Measurements from ENCODE around the gene TAS2R40.

DNA sequence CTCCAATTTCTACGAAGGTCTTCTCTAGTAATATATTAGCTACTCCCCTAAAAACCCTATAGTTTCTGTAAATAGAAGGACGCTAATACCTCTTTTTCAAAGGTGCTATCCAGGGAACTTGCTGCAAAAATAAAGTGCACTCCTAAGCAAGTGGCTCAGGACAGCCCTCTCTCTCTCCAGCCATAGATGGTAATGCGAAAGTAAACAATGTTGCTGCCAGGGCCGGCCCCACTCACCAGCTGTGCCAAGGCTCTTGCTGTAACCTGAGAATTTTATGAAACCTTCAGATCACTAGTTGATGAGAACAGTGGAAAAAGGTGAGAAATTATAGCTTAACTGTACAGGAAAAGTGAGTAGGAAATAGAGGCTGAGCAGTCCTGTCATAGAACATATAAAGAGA lies 49.5 kb upstream of the TAS2R40 start:
- TF ChIP-seq CEBPB (IDR thresholded peaks at IDR 0.05; ENCODE audit: low read depth) (no peak), CTCF (IDR thresholded peaks at IDR 0.05 in 2 of 3, conservative IDR thresholded peaks at IDR 0.05 in 1 of 3; ENCODE audit: borderline replicate concordance in 1 of 3, insufficient read depth in 1 of 3, low read depth in 2 of 3, low read length in 2 of 3) (no peak), POLR2A (IDR thresholded peaks at IDR 0.05; ENCODE audit: borderline replicate concordance, extremely low read depth, insufficient read depth, insufficient read length) (no peak), ATF3 (IDR thresholded peaks at IDR 0.05) (no peak), EZH2 (IDR thresholded peaks at IDR 0.05) (no peak), ZFX (IDR thresholded peaks at IDR 0.05) (no peak)

Data from HCT116 (cell line).